Measurements from ENCODE around the gene INPP4B.
A peak's percentile ranks its signal among the peaks of the same experiment; 100 is the strongest.

INPP4B gene

GRCh38 chr4:142846729-142847596, 862 bp upstream of the INPP4B start:
- H3K27ac Mint-ChIP-seq = no peak overlapping the region
- no peaks in the 10 kb centered on the region for H3K9me3 Mint-ChIP-seq
- DNase-seq = peak; percentile 22
- peaks cover 8 to 28% of the 10 kb centered on the region in 2 donors for H3K4me1 Mint-ChIP-seq
- no peaks in the 10 kb centered on the region for H3K36me3 Mint-ChIP-seq
- peak overlapping the region; percentile 77 to 86 for H3K4me3 Mint-ChIP-seq
- peak; percentile 80 to 82 for ATAC-seq (replicated peaks)
- H3K27me3 Mint-ChIP-seq = peaks cover 43 to 55% of the 10 kb centered on the region in 2 donors

GRCh38 chr4:142845293-142846107, 601 bp downstream of the INPP4B start:
- no peak for DNase-seq
- peak overlapping the region; percentile 77 to 86 for H3K4me3 Mint-ChIP-seq
- peaks cover 40 to 55% of the 10 kb centered on the region in 2 donors for H3K27me3 Mint-ChIP-seq
- peaks cover 8 to 28% of the 10 kb centered on the region in 2 donors for H3K4me1 Mint-ChIP-seq
- peak in 1 of 2 donors; percentile 9 for ATAC-seq (replicated peaks)
- no peaks in the 10 kb centered on the region for H3K36me3 Mint-ChIP-seq
- H3K27ac Mint-ChIP-seq = peak overlapping the region; percentile 70
- no peaks in the 10 kb centered on the region for H3K9me3 Mint-ChIP-seq

- Mint-ChIP-seq H3K27me3 (peaks cover 37 to 55% of the 10 kb centered on the region in 2 donors), H3K4me3 (no peak overlapping the region)
Observed at GRCh38 chr4:142844782-142845181, 1.3 kb downstream of the INPP4B start.

GRCh38 chr4:142840516-142841123, 5.5 kb downstream of the INPP4B start:
- Mint-ChIP-seq H3K36me3 (no peaks in the 10 kb centered on the region), H3K27me3 (peaks cover 14 to 16% of the 10 kb centered on the region in 2 donors), H3K4me1 (peaks cover 2 to 6% of the 10 kb centered on the region in 2 donors), H3K9me3 (no peaks in the 10 kb centered on the region), H3K4me3 (no peak overlapping the region), H3K27ac (no peak overlapping the region)
- DNase-seq (no peak), ATAC-seq (replicated peaks) (no peak)

More at GRCh38 chr4:142844782-142845181, 1.3 kb downstream of the INPP4B start:
- Mint-ChIP-seq H3K27ac (no peak overlapping the region), H3K36me3 (no peaks in the 10 kb centered on the region), H3K4me1 (peaks cover 8 to 28% of the 10 kb centered on the region in 2 donors), H3K9me3 (no peaks in the 10 kb centered on the region)
- DNase-seq = no peak
- no peak for ATAC-seq (replicated peaks)

- ATAC-seq (replicated peaks) (no peak), DNase-seq (no peak)
- H3K4me3 Mint-ChIP-seq = no peak overlapping the region
- H3K36me3 Mint-ChIP-seq = no peaks in the 10 kb centered on the region
- no peaks in the 10 kb centered on the region for H3K27me3 Mint-ChIP-seq
- no peak overlapping the region for H3K27ac Mint-ChIP-seq
- no peaks in the 10 kb centered on the region for H3K9me3 Mint-ChIP-seq
- no peaks in the 10 kb centered on the region for H3K4me1 Mint-ChIP-seq
Observed at GRCh38 chr4:142838778-142839177, 7.3 kb downstream of the INPP4B start.

GRCh38 chr4:142832022-142832421, 14.1 kb downstream of the INPP4B start:
- Mint-ChIP-seq H3K4me1 (no peaks in the 10 kb centered on the region), H3K27ac (no peak overlapping the region), H3K27me3 (peaks cover 4 to 11% of the 10 kb centered on the region in 2 donors), H3K9me3 (no peaks in the 10 kb centered on the region), H3K36me3 (no peaks in the 10 kb centered on the region), H3K4me3 (no peak overlapping the region)
- ATAC-seq (replicated peaks) (no peak), DNase-seq (no peak)

- Mint-ChIP-seq H3K36me3 (no peaks in the 10 kb centered on the region), H3K4me3 (no peak overlapping the region), H3K27ac (no peak overlapping the region), H3K27me3 (peaks cover 0 to 11% of the 10 kb centered on the region in 2 donors), H3K9me3 (no peaks in the 10 kb centered on the region), H3K4me1 (no peaks in the 10 kb centered on the region)
- no peak for DNase-seq
- no peak for ATAC-seq (replicated peaks)
Observed at GRCh38 chr4:142826503-142827241, 19.4 kb downstream of the INPP4B start.

GRCh38 chr4:142824368-142824767, 21.7 kb downstream of the INPP4B start:
- no peaks in the 10 kb centered on the region for H3K36me3 Mint-ChIP-seq
- peaks cover 0 to 2% of the 10 kb centered on the region in 2 donors for H3K9me3 Mint-ChIP-seq
- H3K4me3 Mint-ChIP-seq = no peak overlapping the region
- H3K4me1 Mint-ChIP-seq = no peaks in the 10 kb centered on the region
- DNase-seq (no peak), ATAC-seq (replicated peaks) (no peak)
- peaks cover 0 to 6% of the 10 kb centered on the region in 2 donors for H3K27me3 Mint-ChIP-seq
- H3K27ac Mint-ChIP-seq = no peak overlapping the region

- ATAC-seq (replicated peaks) (no peak), DNase-seq (no peak)
- Mint-ChIP-seq H3K4me3 (no peak overlapping the region), H3K9me3 (peaks cover 0 to 2% of the 10 kb centered on the region in 2 donors), H3K27me3 (peaks cover 0 to 4% of the 10 kb centered on the region in 2 donors), H3K36me3 (no peaks in the 10 kb centered on the region), H3K27ac (no peak overlapping the region), H3K4me1 (no peaks in the 10 kb centered on the region)
Observed at GRCh38 chr4:142823796-142824195, 22.3 kb downstream of the INPP4B start.

- no peaks in the 10 kb centered on the region for H3K36me3 Mint-ChIP-seq
- no peak for ATAC-seq (replicated peaks)
- H3K9me3 Mint-ChIP-seq = peaks cover 0 to 2% of the 10 kb centered on the region in 2 donors
Observed at GRCh38 chr4:142818476-142818875, 27.6 kb downstream of the INPP4B start.

GRCh38 chr4:142818031-142818430, 28.1 kb downstream of the INPP4B start:
- ATAC-seq (replicated peaks) = no peak
- no peaks in the 10 kb centered on the region for H3K27me3 Mint-ChIP-seq
- H3K9me3 Mint-ChIP-seq = peaks cover 0 to 2% of the 10 kb centered on the region in 2 donors
- H3K4me3 Mint-ChIP-seq = no peak overlapping the region
- no peak for DNase-seq
- no peaks in the 10 kb centered on the region for H3K36me3 Mint-ChIP-seq
- peaks cover 2 to 8% of the 10 kb centered on the region in 2 donors for H3K4me1 Mint-ChIP-seq
- H3K27ac Mint-ChIP-seq = no peak overlapping the region

More at GRCh38 chr4:142818476-142818875, 27.6 kb downstream of the INPP4B start:
- Mint-ChIP-seq H3K27me3 (no peaks in the 10 kb centered on the region), H3K4me1 (peaks cover 2 to 8% of the 10 kb centered on the region in 2 donors), H3K27ac (no peak overlapping the region), H3K4me3 (no peak overlapping the region)
- DNase-seq = no peak

- H3K4me3 Mint-ChIP-seq = no peak overlapping the region
- H3K27me3 Mint-ChIP-seq = no peaks in the 10 kb centered on the region
- DNase-seq = no peak
- no peak for ATAC-seq (replicated peaks)
- H3K4me1 Mint-ChIP-seq = peaks cover 2 to 8% of the 10 kb centered on the region in 2 donors
- no peaks in the 10 kb centered on the region for H3K36me3 Mint-ChIP-seq
- H3K27ac Mint-ChIP-seq = no peak overlapping the region
- peaks cover 0 to 2% of the 10 kb centered on the region in 2 donors for H3K9me3 Mint-ChIP-seq
Observed at GRCh38 chr4:142817442-142817841, 28.7 kb downstream of the INPP4B start.

- Mint-ChIP-seq H3K36me3 (no peaks in the 10 kb centered on the region), H3K4me1 (peaks cover 2 to 8% of the 10 kb centered on the region in 2 donors), H3K4me3 (no peak overlapping the region), H3K27ac (no peak overlapping the region), H3K9me3 (peaks cover 0 to 2% of the 10 kb centered on the region in 2 donors), H3K27me3 (no peaks in the 10 kb centered on the region)
- no peak for DNase-seq
- ATAC-seq (replicated peaks) = peak; percentile 50 to 78
Observed at GRCh38 chr4:142815834-142816233, 30.3 kb downstream of the INPP4B start.
